SU-DHL-6 (cell line): ENCODE results near the gene FXYD1.

Source experiments
- H2AFZ ChIP-seq: fragments of 200-600 bp; sonication (generic); 2 replicates; pipeline ENCODE4 v1.6.1; 2014; ENCODE audit warnings: low read depth, mild to moderate bottlenecking, moderate library complexity, mixed read lengths, antibody characterized with exemption, low read length; ENCODE audit not compliant: severe bottlenecking
- H3F3A ChIP-seq: fragments of 200-600 bp; shearing (Covaris generic); 2 replicates; pipeline ENCODE4 v1.6.0; 2016; ENCODE audit warnings: antibody characterized with exemption, mild to moderate bottlenecking; ENCODE audit not compliant: insufficient read depth
- H3K27ac ChIP-seq: fragments of 200-600 bp; sonication (generic); 2 replicates; pipeline ENCODE4 v1.5.1; 2016; ENCODE audit warnings: low read depth, mild to moderate bottlenecking, low read length, moderate library complexity, mixed read lengths
- H3K27me3 ChIP-seq: fragments of 200-600 bp; sonication (generic), shearing (Covaris generic); 2 replicates; pipeline ENCODE4 v1.6.0; 2014; ENCODE audit warnings: mild to moderate bottlenecking, low read length
- H3K36me3 ChIP-seq: fragments of 200-600 bp; sonication (generic); 2 replicates; pipeline ENCODE4 v1.6.1; 2014; ENCODE audit warnings: mild to moderate bottlenecking, low read length, mixed read lengths
- H3K4me2 ChIP-seq: fragments of 300-600, 200-600 bp; shearing (Covaris generic), sonication (generic); 2 replicates; pipeline ENCODE4 v1.6.0; 2014; ENCODE audit warnings: low read length, low read depth, mild to moderate bottlenecking; ENCODE audit not compliant: poor library complexity, severe bottlenecking
- H3K4me3 ChIP-seq: fragments of 200-600 bp; sonication (generic); 2 replicates; pipeline ENCODE4 v1.5.1; 2014; ENCODE audit warnings: antibody characterized with exemption, low read length, mild to moderate bottlenecking, mixed read lengths; ENCODE audit not compliant: insufficient read depth, poor library complexity, severe bottlenecking
- H3K79me2 ChIP-seq: fragments of 200-600 bp; sonication (generic); 2 replicates; pipeline ENCODE4 v1.6.1; 2014; ENCODE audit warnings: mild to moderate bottlenecking, low read length, moderate library complexity; ENCODE audit not compliant: insufficient read depth
- H3K9ac ChIP-seq: fragments of 200-600 bp; sonication (generic); 2 replicates; pipeline ENCODE4 v1.7.0; 2014; ENCODE audit warnings: mild to moderate bottlenecking, low read length
- H3K9me2 ChIP-seq: fragments of 200-600 bp; sonication (generic); replicated peaks from 2 replicates; pipeline ENCODE4 v1.6.1; 2014; ENCODE audit warnings: low read length; ENCODE audit not compliant: insufficient read depth
- H3K9me3 ChIP-seq: fragments of 200-600 bp; sonication (generic); 2 replicates; pipeline ENCODE4 v1.6.1; 2014; ENCODE audit warnings: low read length, mixed read lengths; ENCODE audit not compliant: insufficient read depth
- H4K20me1 ChIP-seq: fragments of 200-600 bp; sonication (generic); 2 replicates; pipeline ENCODE4 v1.6.1; 2014; ENCODE audit warnings: low read depth, mild to moderate bottlenecking, antibody characterized with exemption, low read length, moderate library complexity, mixed read lengths
- CTCF ChIP-seq: fragments of 200-600 bp; sonication (generic); IDR thresholded peaks from one replicate; pipeline ENCODE4 v1.5.1; 2017; ENCODE audit warnings: antibody characterized with exemption, mild to moderate bottlenecking, low read length, moderate library complexity; ENCODE audit not compliant: insufficient read depth, poor library complexity, severe bottlenecking
- EZH2phosphoT487 ChIP-seq: fragments of 200-600 bp; sonication (generic), shearing (Covaris generic); conservative IDR thresholded peaks from 2 replicates; pipeline ENCODE4 v1.6.1; 2018; ENCODE audit warnings: mild to moderate bottlenecking, antibody characterized with exemption, low read length, moderate library complexity, mixed read lengths

Gene FXYD1

GRCh38 chr19:35179830-35180229, 41.2 kb downstream of the FXYD1 start:
- Histone ChIP-seq H3F3A (no peaks in the 10 kb centered on the region), H3K4me2 (no peak overlapping the region), H4K20me1 (no peaks in the 10 kb centered on the region), H3K9ac (no peak overlapping the region), H3K27me3 (no peaks in the 10 kb centered on the region), H3K9me2 (no peaks in the 10 kb centered on the region), H3K79me2 (no peaks in the 10 kb centered on the region), H2AFZ (no peak overlapping the region), H3K4me3 (no peak overlapping the region), H3K36me3 (no peaks in the 10 kb centered on the region), H3K27ac (no peak overlapping the region), H3K9me3 (no peaks in the 10 kb centered on the region; the same call in 1 of the 2 replicates)
- TF ChIP-seq CTCF (no peak), EZH2phosphoT487 (no peak)

- Histone ChIP-seq H3K36me3 (no peaks in the 10 kb centered on the region), H2AFZ (no peak overlapping the region), H3K4me3 (no peak overlapping the region), H3F3A (no peaks in the 10 kb centered on the region), H3K4me2 (no peak overlapping the region), H3K9me3 (no peaks in the 10 kb centered on the region; the same call in 1 of the 2 replicates), H3K9me2 (no peaks in the 10 kb centered on the region), H4K20me1 (no peaks in the 10 kb centered on the region), H3K27ac (no peak overlapping the region), H3K27me3 (no peaks in the 10 kb centered on the region), H3K79me2 (no peaks in the 10 kb centered on the region), H3K9ac (no peak overlapping the region)
- TF ChIP-seq EZH2phosphoT487 (no peak), CTCF (no peak)
Measured at GRCh38 chr19:35181387-35181786, 42.8 kb downstream of the FXYD1 start.

GRCh38 chr19:35184267-35184666, 45.6 kb downstream of the FXYD1 start:
- no peaks in the 10 kb centered on the region for H3K79me2 ChIP-seq
- H3K27ac ChIP-seq, result no peak overlapping the region
- H3K36me3 ChIP-seq, result no peaks in the 10 kb centered on the region
- no peaks in the 10 kb centered on the region for H3F3A ChIP-seq
- no peak for TF ChIP-seq EZH2phosphoT487
- no peak for TF ChIP-seq CTCF
- no peaks in the 10 kb centered on the region for H3K9me3 ChIP-seq
- H3K4me2 ChIP-seq, result no peak overlapping the region
- no peak overlapping the region for H3K9ac ChIP-seq
- no peaks in the 10 kb centered on the region for H3K27me3 ChIP-seq
- no peak overlapping the region for H2AFZ ChIP-seq
- H3K9me2 ChIP-seq, result no peaks in the 10 kb centered on the region
- H3K4me3 ChIP-seq, result no peak overlapping the region
- no peaks in the 10 kb centered on the region for H4K20me1 ChIP-seq
